HG03039 (cell line): ENCODE results near the gene PTPRE.
A peak's percentile ranks its signal among the peaks of the same experiment; 100 is the strongest.

Experiments
- ATAC-seq: cut with Tn5 transposase; IDR thresholded peaks from one replicate; pipeline ENCODE4 v1.9.1; 2021; ENCODE audit warnings: mild to moderate bottlenecking, moderate library complexity; ENCODE audit not compliant: unreplicated experiment

PTPRE gene

DNA sequence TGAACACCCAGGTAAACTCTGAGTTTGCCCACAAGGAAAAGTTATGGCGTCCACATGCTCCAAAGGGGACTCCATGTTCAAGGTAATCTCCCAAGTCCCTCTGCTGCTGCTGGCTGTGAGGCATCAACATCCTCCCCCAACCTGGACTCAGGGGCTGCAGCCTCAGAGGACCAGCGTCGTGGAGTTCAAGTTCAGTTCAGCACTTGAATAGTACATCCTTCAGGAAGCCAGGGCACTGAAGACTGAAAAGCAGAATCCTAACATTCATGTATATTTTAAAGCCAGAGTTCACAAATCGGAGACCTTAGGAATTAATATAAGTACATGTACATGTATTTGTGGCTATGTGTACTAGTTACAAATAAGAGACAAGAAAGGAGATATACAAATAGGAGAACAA lies 90.4 kb downstream of the PTPRE start:
- no peak for ATAC-seq

DNA sequence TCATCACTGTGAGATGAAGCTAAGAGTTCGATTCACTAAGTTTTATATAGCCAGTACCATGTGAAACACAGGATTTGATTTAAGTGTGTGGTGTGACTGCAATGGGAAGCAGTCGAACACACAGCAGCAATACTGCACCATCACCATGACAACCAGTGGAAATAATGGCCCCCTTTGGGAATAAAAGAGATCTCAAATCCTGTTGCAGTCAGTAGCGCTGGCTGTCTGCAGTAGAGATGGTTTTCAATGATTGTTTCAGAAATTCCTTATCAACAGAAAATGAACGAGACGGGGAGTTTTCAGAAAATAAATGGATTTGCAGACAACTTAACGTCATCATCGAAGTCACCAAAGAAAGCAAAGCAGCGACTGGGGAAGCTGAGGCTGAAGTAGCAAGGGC lies 91.0 kb downstream of the PTPRE start:
- no peak for ATAC-seq

DNA sequence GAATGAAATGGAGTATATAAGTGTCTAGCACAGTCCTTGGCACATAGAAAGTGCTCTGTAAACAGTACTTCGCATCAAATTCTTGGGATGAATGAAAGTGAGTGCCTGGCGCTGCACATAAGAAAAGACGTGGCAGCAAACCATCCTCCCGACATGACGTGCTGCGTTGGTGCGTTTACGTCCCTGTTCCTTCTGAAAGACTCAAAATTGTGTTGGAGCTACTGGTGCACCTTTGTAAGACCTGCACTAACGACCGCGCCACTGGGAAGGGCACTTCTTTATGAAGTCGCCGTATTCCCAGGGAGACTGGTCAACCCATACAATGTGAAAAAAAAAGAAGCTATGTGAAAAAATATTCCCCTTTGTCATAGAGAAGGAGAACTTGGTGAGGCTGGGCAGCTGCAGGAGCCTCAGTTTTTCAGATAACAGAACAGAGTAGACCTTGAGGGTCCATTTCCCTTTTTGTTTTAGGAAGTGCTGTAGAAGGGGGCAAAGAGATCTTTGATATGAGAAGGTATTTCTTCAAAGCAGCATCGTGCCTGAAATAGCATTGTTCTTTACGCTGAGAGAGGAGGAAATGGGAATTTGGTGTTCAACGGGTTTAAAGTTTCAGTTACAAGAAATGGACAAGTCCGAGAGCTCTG lies 91.7 kb downstream of the PTPRE start:
- ATAC-seq, result no peak

DNA sequence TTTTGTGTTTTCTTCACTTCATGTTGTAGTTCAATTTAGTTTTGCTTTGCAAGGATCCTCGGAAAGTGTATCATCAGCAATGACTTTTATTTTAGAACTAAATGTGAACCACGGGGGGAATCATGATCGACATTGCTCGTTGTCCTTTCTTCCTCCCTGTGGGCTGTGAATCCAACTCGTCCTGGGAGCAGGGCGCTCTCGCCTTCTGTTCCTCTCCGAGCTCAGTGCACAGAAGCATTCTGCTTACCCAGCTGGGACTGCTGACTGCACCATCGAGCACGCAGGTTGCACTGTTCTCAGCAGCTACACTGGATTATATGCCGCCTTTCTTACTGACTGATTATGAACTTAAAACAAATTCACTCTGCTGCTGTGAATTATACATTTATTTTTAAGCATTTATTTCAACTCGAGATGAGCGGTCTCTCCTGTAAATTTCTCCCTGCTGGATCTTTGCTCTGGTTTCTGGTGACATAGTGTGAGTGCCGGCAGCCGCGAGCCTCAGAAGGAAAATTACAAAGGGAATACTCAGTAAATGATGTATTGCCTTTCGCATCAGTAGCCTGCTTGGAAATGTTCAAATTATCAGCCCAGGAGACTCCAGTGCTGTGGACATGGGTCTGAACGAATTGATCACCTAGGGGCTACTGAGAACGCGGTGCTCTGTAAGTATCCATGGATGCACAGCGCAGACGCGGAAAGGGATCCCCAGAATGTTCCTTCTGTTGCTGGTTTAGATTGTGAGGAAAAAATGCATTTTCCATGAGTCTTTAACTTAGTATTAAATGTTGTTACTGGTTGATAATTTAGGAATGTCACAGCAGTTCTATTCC lies 92.6 kb downstream of the PTPRE start:
- ATAC-seq, result no peak

DNA sequence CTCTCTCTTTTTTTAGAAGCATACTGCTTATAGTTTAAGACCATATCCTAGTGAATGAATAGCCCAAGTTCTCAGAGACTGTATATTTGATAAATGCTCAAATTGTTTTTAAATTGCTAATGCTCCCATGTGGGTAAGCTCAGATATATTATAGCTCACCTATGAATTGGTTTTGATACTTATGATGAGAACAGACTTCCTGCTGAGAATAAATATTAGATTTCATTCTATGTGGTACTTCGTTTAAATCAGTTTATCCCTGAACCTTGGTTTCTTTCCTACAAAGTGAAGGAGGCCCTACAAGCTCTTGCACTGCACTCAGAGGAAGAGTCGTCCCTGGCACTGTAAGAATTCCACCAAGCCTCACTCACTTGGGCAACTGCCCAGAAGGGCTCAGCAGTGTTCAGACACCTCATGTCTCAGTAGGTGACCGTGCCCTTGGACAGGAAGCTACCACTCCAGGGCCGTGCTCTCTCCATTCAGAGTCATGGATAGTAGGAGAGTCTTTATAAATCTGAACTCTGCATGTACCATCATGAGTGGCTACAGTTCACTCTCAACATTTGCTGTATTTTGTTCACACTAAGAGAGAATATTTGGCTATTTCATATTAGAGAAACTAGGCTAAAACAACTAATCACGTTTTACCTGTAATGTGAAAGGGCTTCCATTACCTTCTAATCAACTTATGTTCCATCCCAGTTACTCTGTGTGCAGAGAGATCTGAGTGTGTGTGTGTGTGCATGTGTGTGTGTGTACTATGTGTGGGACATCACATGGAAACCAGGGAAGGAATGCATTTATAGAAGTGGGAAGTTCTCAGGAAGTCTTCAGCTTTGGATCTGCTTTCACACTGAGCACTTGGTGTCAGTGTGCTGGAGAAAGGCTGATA lies 93.8 kb downstream of the PTPRE start:
- no peak for ATAC-seq

DNA sequence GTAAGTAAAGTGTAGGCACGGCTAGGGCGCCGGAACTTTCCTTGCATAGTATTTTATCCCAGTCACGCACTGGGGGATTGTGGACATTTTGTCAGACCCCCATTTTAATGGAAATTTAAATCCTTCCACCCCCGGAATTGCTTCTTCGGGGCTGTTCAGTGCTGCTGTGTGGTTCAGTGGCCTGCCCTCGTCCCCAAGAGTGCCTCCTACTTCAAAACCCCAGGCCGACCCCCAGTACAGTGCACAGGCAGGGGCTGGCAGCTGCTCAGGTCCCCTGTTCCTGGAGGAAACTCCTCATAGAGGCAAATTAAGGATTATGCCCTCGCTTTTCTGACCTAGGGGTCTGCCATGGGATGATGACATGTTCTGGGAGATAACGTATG lies 94.5 kb downstream of the PTPRE start:
- ATAC-seq, result no peak

DNA sequence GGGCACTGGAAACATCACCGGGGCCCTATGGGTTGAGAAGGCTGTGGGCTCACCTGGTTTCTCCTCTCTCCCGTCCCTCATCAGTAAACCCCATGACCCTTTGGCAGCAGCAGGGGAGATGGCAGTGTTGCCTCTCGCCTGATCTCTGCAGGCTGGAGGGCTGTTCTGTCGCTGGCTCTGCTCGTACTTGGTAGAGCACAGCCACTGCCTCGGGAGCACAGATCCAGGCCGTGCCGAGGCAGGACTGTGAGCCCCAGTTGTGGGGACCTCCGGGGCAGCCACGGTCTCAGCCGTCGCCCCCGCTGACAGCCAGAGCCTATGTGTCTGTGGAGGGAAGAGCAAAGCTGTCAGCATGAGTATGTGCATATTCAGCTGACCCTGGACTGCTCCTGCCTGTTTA lies 94.9 kb downstream of the PTPRE start:
- no peak for ATAC-seq

DNA sequence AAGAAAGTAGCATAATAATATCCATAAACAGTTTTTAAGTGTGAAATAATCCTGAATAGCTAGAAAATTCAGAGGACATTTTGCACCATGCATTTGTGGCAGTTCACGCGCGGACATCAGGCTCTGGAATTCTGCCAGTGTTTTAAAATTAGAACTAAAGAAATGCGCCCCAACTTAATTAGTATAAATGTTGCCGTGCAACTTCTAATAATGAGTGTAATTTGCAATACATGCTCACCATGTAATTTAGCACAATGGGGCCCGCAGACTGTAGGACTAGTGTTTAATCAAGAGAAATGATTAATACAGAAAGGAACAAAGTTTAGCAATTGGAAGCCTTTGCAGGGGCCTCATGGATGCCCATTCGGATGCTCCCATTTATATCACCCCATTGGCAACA lies 96.6 kb downstream of the PTPRE start:
- ATAC-seq, result no peak

DNA sequence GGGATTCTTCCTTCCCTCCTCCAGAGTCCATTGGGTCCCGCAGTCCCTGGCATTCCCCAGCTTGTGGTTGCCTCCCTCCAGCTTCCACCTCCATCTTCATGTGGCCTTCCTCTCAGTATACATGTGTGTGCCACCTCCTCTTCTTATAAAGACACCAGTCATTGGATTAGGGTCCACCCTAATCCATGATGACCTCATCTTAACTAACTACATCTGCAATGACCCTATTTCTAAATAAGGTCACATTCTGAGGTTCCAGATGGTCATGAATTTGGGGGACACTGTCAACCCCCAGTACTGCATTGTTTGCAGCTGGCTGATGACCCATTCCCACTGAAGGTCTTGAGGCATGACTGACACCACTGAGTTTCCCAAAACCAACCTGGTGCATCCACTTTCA lies 99.0 kb downstream of the PTPRE start:
- ATAC-seq, result no peak

DNA sequence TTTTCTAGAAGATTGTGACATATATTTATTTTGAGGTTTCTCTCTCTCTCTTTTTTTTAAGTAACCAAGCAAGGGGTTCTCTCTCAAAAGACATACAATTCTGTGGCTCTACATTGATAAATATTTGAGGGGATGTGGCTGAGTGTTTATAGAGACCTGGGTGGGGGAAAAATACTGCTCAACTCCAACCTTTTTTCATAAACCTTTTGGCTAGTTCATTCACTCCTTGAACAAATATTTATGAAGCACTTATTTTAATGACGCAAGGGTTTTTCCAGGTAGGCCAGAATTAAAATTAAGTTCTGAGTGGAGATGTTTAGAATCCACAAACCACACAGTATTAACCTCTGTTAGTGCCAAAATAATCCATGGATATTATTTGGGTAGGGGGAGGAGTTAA lies 100.2 kb downstream of the PTPRE start:
- no peak for ATAC-seq

DNA sequence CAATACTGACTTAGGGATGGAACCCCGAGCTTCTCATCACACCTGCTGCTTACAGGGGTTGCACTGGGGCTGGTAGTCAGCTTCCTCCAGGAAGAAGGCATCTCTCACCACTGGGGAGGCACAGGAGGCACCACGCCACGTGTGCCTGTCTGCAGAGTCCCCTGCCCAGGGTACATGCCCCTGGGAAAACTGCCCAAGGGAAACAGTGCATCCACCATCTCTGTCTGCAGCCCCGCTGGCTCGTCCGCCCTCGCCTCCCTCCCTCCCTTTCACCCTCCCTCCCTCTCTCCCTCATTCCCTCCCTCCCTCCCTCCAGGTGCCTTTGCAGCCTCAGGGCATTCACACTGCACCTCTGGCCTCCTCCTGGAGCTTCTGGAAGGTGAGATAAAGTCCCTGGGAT lies 101.1 kb downstream of the PTPRE start:
- no peak for ATAC-seq

DNA sequence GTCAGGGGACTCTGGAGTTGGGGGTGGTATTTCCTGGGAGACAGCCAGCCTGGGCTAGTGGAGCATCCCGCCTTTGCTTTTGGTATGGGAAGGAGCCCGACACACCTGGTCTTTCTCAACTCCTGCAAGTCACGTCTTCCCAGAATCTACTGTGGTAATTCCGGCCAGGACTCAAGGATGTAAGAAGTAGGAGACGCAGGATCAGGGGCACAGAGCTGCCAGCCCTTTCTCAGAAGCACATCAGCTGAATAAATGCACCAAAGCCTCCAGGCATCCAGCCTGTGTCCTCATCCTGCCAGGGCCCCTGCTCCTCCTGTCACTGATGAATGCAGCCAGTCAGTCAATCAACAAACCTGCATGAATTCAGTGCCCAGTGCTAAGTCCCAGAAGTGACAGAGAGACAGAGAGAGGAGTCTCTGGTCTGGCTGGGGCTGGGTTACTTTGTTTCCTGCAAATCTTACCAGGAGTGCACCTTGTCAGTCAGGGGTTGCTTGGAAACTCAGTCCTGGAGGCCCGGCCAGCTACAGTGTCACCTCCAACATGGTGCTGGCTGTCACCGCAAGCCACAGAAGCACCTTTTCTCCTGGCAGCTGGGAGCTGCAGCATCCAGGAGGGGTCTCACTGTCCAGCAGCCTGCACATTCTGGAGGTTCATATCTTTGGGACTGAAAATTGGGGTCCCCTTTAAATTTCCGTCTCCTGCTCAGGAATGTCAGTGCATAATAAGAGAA lies 101.8 kb downstream of the PTPRE start:
- no peak for ATAC-seq

DNA sequence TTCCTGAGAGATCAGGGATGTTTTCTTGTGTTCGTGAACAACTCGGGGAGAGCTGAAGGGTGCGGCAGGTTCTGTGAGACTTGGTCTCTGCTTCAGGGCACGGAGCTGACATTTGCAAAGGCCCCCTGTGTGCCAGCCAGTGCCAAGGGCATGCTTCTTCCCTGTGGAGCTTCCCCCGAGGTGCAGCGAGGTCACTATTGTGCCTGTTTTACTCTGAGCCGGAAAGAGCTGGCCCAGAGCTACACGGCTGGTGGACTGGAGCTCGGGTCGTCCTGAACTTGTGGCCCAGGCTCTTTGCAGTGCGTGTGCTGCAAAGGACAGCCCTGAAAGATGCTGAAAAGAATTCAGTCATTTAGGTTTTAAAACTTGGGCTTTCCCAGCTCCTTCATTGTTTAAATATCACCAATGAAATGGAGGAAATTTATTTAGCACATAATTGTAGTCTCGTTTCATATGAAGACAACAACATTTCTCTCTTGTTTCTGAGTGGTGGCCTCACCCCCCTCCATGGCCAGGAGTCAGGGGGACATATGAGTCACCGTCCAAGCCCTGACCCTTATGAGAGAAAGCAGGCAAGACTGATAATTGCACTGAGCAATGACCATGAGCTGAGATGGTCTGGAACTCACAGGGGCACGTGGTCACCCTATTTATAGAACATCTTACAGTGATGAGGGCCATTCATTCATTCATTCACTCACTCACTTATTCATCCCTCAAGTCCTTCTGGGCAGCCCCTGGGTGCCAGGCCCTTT lies 102.6 kb downstream of the PTPRE start:
- ATAC-seq, result no peak

DNA sequence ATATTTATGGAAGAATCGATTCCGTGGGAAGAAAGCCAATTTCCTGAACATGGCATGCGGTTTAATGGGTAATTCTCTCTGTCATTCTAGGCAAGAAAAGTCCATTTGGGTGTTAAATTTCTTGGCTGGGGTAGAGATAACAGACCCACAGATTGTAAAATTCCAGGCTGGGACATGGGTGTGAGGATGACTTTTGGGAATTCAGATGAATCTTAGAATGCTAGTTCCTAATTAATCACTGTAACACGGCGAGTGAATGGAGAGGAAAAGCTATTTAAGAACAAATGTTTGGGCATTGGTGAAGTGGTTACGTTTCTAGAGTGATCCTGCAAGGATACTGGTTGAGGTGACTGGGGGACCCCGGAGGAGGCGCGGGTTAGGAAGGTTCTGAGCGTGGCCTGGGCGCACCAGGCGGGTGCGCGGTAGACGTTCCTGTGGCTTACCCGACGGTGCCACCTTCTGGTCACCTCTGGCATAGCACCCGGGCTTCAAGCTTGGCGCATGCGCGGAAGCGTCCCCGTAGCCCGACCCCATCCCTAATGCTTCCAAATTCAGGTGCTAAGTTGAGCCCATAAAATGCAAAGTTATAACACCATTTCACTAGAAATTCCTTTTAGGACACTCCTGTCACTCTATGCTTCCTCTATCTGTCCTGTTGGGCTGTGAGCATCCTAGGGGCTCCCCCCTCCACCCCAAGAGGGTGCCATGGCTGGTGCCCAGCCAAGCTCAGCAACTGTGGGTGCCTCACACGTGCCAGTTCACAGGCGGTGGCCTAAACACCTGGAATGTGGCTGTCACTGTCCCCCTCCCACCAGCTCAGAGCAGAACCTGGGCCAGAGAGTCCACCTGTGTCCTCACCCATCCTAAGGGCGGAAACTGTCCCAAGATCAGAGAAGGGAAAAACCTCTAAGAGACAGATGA lies 104.4 kb downstream of the PTPRE start:
- ATAC-seq, result peak; percentile 64

DNA sequence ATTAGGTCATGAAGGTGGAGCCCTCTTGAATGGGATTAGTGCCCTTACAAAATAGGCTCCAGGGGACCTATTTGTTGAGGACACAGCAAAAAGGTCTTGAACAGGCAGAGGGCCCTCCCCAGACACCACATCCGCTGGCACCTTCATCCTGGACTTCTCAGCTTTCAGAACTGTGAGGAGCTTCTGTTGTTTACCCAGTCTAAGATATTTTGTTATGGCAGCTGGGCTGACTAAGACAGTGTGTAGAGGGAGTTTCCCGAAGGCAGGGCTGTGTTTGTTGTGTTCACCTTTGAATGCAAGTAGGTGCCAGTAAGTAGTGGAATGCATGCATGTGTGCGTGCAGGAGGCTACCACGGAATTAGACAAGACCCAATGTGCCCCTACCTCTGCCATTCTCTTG lies 106.7 kb downstream of the PTPRE start:
- no peak for ATAC-seq

DNA sequence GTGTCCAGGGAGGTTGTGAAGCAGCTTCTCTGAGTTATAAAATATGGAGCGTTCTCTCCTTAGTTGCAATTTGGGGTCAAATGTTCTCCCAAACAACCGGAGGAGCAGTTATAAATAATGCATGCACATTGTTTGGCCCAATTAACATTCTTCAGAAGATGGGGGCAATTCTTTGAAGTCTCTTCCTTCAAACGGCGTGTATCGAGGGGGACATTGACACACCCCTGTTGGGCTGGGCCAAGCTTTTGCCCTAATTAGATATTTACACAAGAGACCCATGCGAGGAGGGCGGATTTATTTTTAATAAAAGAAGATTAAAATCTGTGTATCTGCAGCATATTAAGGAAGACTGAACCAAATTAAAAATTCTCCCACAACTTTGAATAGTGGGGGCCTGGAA lies 107.3 kb downstream of the PTPRE start:
- ATAC-seq, result no peak

DNA sequence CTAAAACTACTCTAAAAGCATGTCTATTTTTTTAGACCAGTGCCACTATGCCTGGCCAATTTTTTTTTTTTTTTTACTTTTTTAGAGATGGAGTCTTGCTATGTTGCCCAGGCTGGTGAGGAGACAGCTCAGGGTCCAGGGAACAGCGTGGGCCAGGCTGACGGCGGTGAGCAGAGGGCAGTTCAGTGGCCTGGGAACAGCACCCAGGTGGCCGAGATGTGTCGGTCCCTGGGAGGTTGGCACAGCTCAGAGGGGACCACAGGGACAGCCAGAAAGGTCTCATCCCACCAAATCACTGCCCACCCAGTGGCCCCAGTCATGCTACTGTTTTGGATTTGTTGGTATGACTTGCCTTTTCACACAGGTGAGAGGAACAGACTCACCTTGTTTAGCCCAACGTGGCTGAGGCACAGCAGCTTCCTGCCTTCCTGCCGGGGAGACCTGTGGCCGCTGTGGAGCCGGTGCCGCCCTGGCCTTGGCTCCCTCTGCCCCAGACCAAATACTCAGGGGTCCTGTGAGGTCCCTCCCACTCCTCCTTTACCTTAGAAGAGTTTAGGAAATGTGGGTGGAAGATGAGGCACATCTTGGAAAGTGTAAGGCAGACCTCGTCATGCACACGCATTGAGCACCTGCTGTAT lies 109.6 kb downstream of the PTPRE start:
- no peak for ATAC-seq

DNA sequence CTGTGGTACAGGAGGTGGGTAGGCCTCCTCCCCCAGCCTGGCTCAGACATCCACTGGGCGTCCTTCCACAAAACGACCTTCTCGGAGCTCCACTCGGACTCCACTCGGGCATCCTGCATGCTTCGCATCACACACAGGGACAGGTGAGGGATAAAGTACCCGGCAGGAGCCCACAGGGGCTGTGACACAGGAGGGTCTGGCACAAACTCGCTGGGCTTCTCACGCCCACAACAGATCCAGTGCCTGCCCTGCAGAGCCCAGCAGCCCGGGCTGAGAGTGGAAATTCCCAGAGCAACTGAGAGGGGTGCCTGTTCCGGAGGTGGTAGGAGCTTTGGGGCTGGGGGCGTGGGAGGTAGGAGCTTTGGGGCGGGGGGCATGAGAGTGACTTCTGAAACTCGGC lies 110.9 kb downstream of the PTPRE start:
- ATAC-seq, result no peak

DNA sequence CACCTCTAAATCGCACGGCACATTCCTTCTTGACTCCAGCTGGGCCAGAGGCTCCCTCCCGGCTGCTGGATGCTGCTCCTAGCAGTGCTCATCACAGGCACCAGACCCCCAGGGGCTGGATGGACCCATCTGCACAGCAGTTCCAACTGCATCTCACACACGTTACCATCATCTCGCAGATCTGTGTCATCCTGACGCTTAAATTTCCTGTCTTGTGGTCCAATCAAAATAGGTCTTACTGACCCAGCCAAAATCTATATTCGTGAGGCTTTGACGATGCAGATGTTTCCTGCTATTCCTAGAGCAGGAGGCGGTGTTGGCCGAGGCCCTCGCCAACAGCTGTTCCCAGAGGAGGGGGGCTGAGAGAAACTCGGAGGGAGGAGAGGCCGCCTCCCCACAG lies 111.3 kb downstream of the PTPRE start:
- ATAC-seq, result no peak
